ENCODE measurements around the gene VIL1.

- TF ChIP-seq SMARCC2 (IDR thresholded peaks at IDR 0.05; ENCODE audit: low read depth) (no peak), ZSCAN29 (IDR thresholded peaks at IDR 0.05) (no peak)
Measured at GRCh38 chr2:218381916-218382366, 37.0 kb upstream of the VIL1 start, which contains the start of gene SLC11A1.

All from K562 (cell line).